ENCODE measurements around the gene FRAS1.

The FRAS1 gene

GRCh38 chr4:78584863-78585547 is 527.9 kb downstream of the FRAS1 start:
- DNase-seq (ENCODE audit: low spot score): no peak

DNA sequence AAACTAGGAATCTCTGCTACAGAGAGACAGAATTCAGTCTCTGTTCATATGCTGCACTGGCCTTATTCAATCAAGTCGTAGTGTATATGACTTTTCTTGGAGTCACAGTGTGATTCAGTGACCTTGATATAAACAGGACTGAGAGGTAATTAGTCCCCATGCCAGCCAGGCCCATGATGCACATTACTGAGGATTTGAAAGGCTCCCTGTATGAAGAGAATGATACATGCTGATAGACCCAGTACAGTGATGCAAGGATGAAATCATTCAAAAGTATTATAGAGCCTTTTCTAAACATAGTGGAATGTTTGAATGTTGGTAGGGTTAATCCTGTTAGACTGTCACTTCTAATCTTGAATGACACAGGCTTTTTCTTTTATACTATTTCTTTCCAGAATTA is 528.5 kb downstream of the FRAS1 start:
- no peak for DNase-seq (ENCODE audit: low spot score)

GRCh38 chr4:78588894-78589545 is 531.9 kb downstream of the FRAS1 start:
- DNase-seq (ENCODE audit: low spot score): no peak

DNA sequence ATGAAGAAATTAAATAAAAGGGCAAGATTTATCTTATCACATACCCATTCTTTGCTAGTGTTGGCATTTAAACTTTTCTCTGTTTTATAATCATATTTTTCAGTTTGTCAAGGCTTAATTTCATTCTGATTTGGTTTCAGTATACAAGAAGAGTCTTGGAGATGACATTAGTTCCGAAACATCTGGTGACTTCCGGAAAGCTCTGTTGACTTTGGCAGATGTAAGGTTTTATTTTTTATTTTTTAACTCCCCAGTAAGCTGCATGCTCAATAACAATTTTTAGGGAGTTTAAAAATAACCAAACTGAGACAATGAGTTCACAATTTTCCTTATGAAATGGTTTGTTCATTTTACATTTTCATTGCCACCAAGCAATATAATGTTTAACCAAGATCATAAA is 534.3 kb downstream of the FRAS1 start:
- no peak for DNase-seq (ENCODE audit: low spot score)

DNA sequence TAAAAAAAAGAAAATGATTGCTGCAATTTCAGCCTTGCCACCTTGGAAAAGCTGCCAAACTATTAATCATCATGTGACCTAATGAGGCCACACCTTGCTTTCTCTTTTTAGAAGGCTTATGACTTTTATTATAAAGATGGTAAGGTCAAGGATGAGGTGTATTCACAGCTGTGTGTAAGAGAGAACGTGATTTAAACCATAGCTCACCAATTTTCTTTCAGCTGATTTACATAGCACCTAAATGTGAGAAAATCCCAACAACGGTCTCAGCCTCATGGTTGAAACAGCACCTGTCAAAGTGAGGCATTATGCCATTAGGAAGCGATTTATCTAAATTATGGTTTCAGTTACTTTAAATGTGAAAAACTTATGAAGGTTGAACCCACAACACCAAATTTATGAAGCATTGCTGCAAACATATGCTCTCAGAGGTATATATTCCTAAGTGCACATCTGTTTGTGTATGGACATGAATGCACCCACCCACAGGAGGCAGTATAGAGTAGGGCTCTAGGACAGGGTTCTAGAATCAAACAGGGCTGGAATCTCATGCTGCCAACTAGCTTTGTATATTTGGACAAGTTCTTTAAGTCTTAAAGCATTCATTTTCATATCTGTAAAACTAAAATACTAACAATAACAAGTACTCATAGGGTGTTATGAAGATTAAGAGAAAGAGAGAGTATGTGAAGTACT is 535.1 kb downstream of the FRAS1 start:
- no peak for DNase-seq (ENCODE audit: low spot score)

Measured in kidney capillary endothelial cell (primary cell).